SU-DHL-6 (cell line): ENCODE measurements around the gene SNX18.

ENCODE experiments used
- H2AFZ ChIP-seq: fragments of 200-600 bp; sonication (generic); 2 replicates; pipeline ENCODE4 v1.6.1; 2014; ENCODE audit warnings: low read depth, mild to moderate bottlenecking, moderate library complexity, mixed read lengths, antibody characterized with exemption, low read length; ENCODE audit not compliant: severe bottlenecking
- H3F3A ChIP-seq: fragments of 200-600 bp; shearing (Covaris generic); 2 replicates; pipeline ENCODE4 v1.6.0; 2016; ENCODE audit warnings: antibody characterized with exemption, mild to moderate bottlenecking; ENCODE audit not compliant: insufficient read depth
- H3K27ac ChIP-seq: fragments of 200-600 bp; sonication (generic); 2 replicates; pipeline ENCODE4 v1.5.1; 2016; ENCODE audit warnings: low read depth, mild to moderate bottlenecking, low read length, moderate library complexity, mixed read lengths
- H3K27me3 ChIP-seq: fragments of 200-600 bp; sonication (generic), shearing (Covaris generic); 2 replicates; pipeline ENCODE4 v1.6.0; 2014; ENCODE audit warnings: mild to moderate bottlenecking, low read length
- H3K36me3 ChIP-seq: fragments of 200-600 bp; sonication (generic); 2 replicates; pipeline ENCODE4 v1.6.1; 2014; ENCODE audit warnings: mild to moderate bottlenecking, low read length, mixed read lengths
- H3K4me2 ChIP-seq: fragments of 300-600, 200-600 bp; shearing (Covaris generic), sonication (generic); 2 replicates; pipeline ENCODE4 v1.6.0; 2014; ENCODE audit warnings: low read length, low read depth, mild to moderate bottlenecking; ENCODE audit not compliant: poor library complexity, severe bottlenecking
- H3K4me3 ChIP-seq: fragments of 200-600 bp; sonication (generic); 2 replicates; pipeline ENCODE4 v1.5.1; 2014; ENCODE audit warnings: antibody characterized with exemption, low read length, mild to moderate bottlenecking, mixed read lengths; ENCODE audit not compliant: insufficient read depth, poor library complexity, severe bottlenecking
- H3K79me2 ChIP-seq: fragments of 200-600 bp; sonication (generic); 2 replicates; pipeline ENCODE4 v1.6.1; 2014; ENCODE audit warnings: mild to moderate bottlenecking, low read length, moderate library complexity; ENCODE audit not compliant: insufficient read depth
- H3K9ac ChIP-seq: fragments of 200-600 bp; sonication (generic); 2 replicates; pipeline ENCODE4 v1.7.0; 2014; ENCODE audit warnings: mild to moderate bottlenecking, low read length
- H3K9me2 ChIP-seq: fragments of 200-600 bp; sonication (generic); replicated peaks from 2 replicates; pipeline ENCODE4 v1.6.1; 2014; ENCODE audit warnings: low read length; ENCODE audit not compliant: insufficient read depth
- H3K9me3 ChIP-seq: fragments of 200-600 bp; sonication (generic); 2 replicates; pipeline ENCODE4 v1.6.1; 2014; ENCODE audit warnings: low read length, mixed read lengths; ENCODE audit not compliant: insufficient read depth
- H4K20me1 ChIP-seq: fragments of 200-600 bp; sonication (generic); 2 replicates; pipeline ENCODE4 v1.6.1; 2014; ENCODE audit warnings: low read depth, mild to moderate bottlenecking, antibody characterized with exemption, low read length, moderate library complexity, mixed read lengths
- CTCF ChIP-seq: fragments of 200-600 bp; sonication (generic); IDR thresholded peaks from one replicate; pipeline ENCODE4 v1.5.1; 2017; ENCODE audit warnings: antibody characterized with exemption, mild to moderate bottlenecking, low read length, moderate library complexity; ENCODE audit not compliant: insufficient read depth, poor library complexity, severe bottlenecking
- EZH2phosphoT487 ChIP-seq: fragments of 200-600 bp; sonication (generic), shearing (Covaris generic); conservative IDR thresholded peaks from 2 replicates; pipeline ENCODE4 v1.6.1; 2018; ENCODE audit warnings: mild to moderate bottlenecking, antibody characterized with exemption, low read length, moderate library complexity, mixed read lengths

SNX18 gene

GRCh38 chr5:54537725-54538124 is 20.2 kb downstream of the SNX18 start:
- no peaks in the 10 kb centered on the region for H3F3A ChIP-seq
- no peaks in the 10 kb centered on the region for H4K20me1 ChIP-seq
- H3K9me3 ChIP-seq, result no peaks in the 10 kb centered on the region
- no peak overlapping the region for H3K4me3 ChIP-seq
- no peaks in the 10 kb centered on the region for H3K9me2 ChIP-seq
- no peak overlapping the region for H3K4me2 ChIP-seq
- no peak overlapping the region for H2AFZ ChIP-seq
- no peak overlapping the region for H3K9ac ChIP-seq
- no peaks in the 10 kb centered on the region for H3K79me2 ChIP-seq
- H3K27me3 ChIP-seq, result no peaks in the 10 kb centered on the region
- TF ChIP-seq CTCF, result no peak
- TF ChIP-seq EZH2phosphoT487, result no peak
- no peaks in the 10 kb centered on the region for H3K36me3 ChIP-seq
- H3K27ac ChIP-seq, result no peak overlapping the region

- no peak overlapping the region for H3K9ac ChIP-seq
- H4K20me1 ChIP-seq, result no peaks in the 10 kb centered on the region
- no peaks in the 10 kb centered on the region for H3K79me2 ChIP-seq
Observed at GRCh38 chr5:54538156-54538555, 20.6 kb downstream of the SNX18 start.

GRCh38 chr5:54539001-54539400 is 21.4 kb downstream of the SNX18 start:
- no peak for TF ChIP-seq CTCF
- TF ChIP-seq EZH2phosphoT487, result no peak
- Histone ChIP-seq H4K20me1 (no peaks in the 10 kb centered on the region), H3K9me2 (no peaks in the 10 kb centered on the region), H3K4me2 (no peak overlapping the region), H3K79me2 (no peaks in the 10 kb centered on the region), H3K9ac (no peak overlapping the region), H2AFZ (no peak overlapping the region), H3F3A (no peaks in the 10 kb centered on the region), H3K27me3 (no peaks in the 10 kb centered on the region), H3K4me3 (no peak overlapping the region), H3K27ac (no peak overlapping the region), H3K9me3 (no peaks in the 10 kb centered on the region), H3K36me3 (no peaks in the 10 kb centered on the region)

More at GRCh38 chr5:54538156-54538555, 20.6 kb downstream of the SNX18 start:
- Histone ChIP-seq H3K4me3 (no peak overlapping the region), H3K27me3 (no peaks in the 10 kb centered on the region), H3K9me3 (no peaks in the 10 kb centered on the region), H2AFZ (no peak overlapping the region), H3F3A (no peaks in the 10 kb centered on the region), H3K4me2 (no peak overlapping the region), H3K9me2 (no peaks in the 10 kb centered on the region), H3K27ac (no peak overlapping the region), H3K36me3 (no peaks in the 10 kb centered on the region)
- TF ChIP-seq EZH2phosphoT487, result no peak

- H2AFZ ChIP-seq, result no peak overlapping the region
- H3K9me2 ChIP-seq, result no peaks in the 10 kb centered on the region
- H3F3A ChIP-seq, result no peaks in the 10 kb centered on the region
- H3K79me2 ChIP-seq, result no peaks in the 10 kb centered on the region
- H4K20me1 ChIP-seq, result no peaks in the 10 kb centered on the region
- no peaks in the 10 kb centered on the region for H3K9me3 ChIP-seq
- H3K27ac ChIP-seq, result no peak overlapping the region
- H3K9ac ChIP-seq, result no peak overlapping the region
- H3K4me2 ChIP-seq, result no peak overlapping the region
- no peaks in the 10 kb centered on the region for H3K27me3 ChIP-seq
- TF ChIP-seq EZH2phosphoT487 (no peak), CTCF (no peak)
- H3K36me3 ChIP-seq, result no peaks in the 10 kb centered on the region
- H3K4me3 ChIP-seq, result no peak overlapping the region
Observed at GRCh38 chr5:54540286-54540685, 22.7 kb downstream of the SNX18 start.
